ENCODE results near the gene LHFPL3. TPM values are rescaled to one million over a fixed set of nuclear protein-coding genes. Genes with fewer than 3 reads are reported as not detected.

The LHFPL3 gene
- total RNA-seq, 1 experiment from 2014 or later = 0.83 TPM

DNA sequence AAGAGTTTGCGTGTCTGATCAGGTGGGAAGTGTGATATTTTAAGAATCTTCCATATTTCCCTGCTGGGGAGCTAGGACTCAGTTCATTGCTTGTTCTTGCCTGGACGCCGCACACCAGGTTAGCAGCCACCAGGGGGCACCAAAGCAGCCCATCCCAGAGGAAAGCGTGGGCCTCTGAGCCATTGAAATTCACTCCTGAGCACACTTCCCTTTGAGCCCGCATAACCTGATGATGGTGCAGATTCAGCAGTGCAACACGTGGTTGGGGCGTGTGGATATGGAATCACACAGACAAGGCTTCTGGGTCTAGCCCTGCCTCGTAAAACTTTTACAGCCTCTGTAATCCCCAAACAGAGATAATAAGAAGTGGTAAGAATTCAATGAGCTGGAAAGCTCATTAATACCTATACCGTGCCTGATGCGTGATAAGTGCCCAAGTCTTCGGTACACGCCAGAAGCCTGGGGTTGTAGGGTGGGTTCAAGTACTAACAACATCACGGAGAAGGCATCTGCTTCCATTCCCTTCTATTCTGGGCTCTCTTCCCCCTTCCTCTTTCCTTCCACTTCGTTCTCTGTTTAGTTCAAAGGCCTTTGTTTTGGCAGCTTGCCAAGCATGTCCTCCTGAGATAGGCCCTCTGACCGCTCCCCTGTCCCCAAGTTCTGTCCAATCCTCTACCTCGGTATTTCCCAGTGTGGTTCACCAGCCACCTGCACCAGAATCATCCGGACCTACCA lies 555.5 kb downstream of the LHFPL3 start:
- H3K9me3 Mint-ChIP-seq = peaks cover 29% of the 10 kb centered on the region
- peak; percentile 98 for ATAC-seq
- H3K36me3 Mint-ChIP-seq = no peaks in the 10 kb centered on the region; the same call in 1 of the 2 replicates
- peaks cover 14% of the 10 kb centered on the region; the same call in 1 of the 2 replicates for H3K27me3 Mint-ChIP-seq (ENCODE audit: low read depth)
- DNase-seq (ENCODE audit: low spot score) = peak; percentile 88
- H3K4me1 Mint-ChIP-seq = peaks cover 8% of the 10 kb centered on the region
- POLR2A ChIA-PET = interaction anchor here (1.3 kb wide), 1 partner anchor 37 kb away, joined by 3 read pairs; no protein-coding TSS in a partner anchor
- H3K4me3 Mint-ChIP-seq = no peak overlapping the region
- H3K27ac Mint-ChIP-seq = no peak overlapping the region
- CTCF ChIA-PET = interaction anchor here (0.6 to 3.0 kb wide), 58 partner anchors 9 to 711 kb away, joined by 3 to 97 read pairs (median 4); partner anchors contain the start of gene RINT1
- TF ChIP-seq, protein P1, sequence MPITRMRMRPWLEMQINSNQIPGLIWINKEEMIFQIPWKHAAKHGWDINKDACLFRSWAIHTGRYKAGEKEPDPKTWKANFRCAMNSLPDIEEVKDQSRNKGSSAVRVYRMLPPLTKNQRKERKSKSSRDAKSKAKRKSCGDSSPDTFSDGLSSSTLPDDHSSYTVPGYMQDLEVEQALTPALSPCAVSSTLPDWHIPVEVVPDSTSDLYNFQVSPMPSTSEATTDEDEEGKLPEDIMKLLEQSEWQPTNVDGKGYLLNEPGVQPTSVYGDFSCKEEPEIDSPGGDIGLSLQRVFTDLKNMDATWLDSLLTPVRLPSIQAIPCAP (CRISPR knock-in tag; IDR thresholded peaks at IDR 0.05) = no peak
- TF ChIP-seq ZBTB21 (CRISPR knock-in tag; IDR thresholded peaks at IDR 0.05; ENCODE audit: borderline replicate concordance) (no peak), EMX1 (CRISPR knock-in tag; IDR thresholded peaks at IDR 0.05) (no peak), ZNF263 (CRISPR knock-in tag; IDR thresholded peaks at IDR 0.05; ENCODE audit: low read depth) (no peak), CREB1 (CRISPR knock-in tag; IDR thresholded peaks at IDR 0.05) (no peak), OVOL2 (CRISPR knock-in tag; IDR thresholded peaks at IDR 0.05; ENCODE audit: borderline replicate concordance) (no peak), CREM (CRISPR knock-in tag; IDR thresholded peaks at IDR 0.05) (0 out of 2 replicates have a peak, but pooled peaks have one; percentile 25), MYBL2 (CRISPR knock-in tag; IDR thresholded peaks at IDR 0.05) (no peak), FOXJ3 (CRISPR knock-in tag; IDR thresholded peaks at IDR 0.05; ENCODE audit: borderline replicate concordance) (no peak), GRHL2 (CRISPR knock-in tag; IDR thresholded peaks at IDR 0.05; ENCODE audit: insufficient replicate concordance, severe bottlenecking) (no peak), SMAD4 (CRISPR knock-in tag; IDR thresholded peaks at IDR 0.05) (no peak), TEAD4 (CRISPR knock-in tag; IDR thresholded peaks at IDR 0.05) (no peak), RELA (CRISPR knock-in tag; IDR thresholded peaks at IDR 0.05; ENCODE audit: borderline replicate concordance) (no peak), ELF4 (CRISPR knock-in tag; IDR thresholded peaks at IDR 0.05; ENCODE audit: low read depth) (no peak), ZNF219 (CRISPR knock-in tag; IDR thresholded peaks at IDR 0.05; ENCODE audit: borderline replicate concordance) (no peak), TEAD1 (CRISPR knock-in tag; IDR thresholded peaks at IDR 0.05) (no peak), FOXP1 (CRISPR knock-in tag; IDR thresholded peaks at IDR 0.05; ENCODE audit: borderline replicate concordance) (no peak), ZNF138 (CRISPR knock-in tag; conservative IDR thresholded peaks at IDR 0.05) (no peak)
- TF ChIP-seq, protein P2, sequence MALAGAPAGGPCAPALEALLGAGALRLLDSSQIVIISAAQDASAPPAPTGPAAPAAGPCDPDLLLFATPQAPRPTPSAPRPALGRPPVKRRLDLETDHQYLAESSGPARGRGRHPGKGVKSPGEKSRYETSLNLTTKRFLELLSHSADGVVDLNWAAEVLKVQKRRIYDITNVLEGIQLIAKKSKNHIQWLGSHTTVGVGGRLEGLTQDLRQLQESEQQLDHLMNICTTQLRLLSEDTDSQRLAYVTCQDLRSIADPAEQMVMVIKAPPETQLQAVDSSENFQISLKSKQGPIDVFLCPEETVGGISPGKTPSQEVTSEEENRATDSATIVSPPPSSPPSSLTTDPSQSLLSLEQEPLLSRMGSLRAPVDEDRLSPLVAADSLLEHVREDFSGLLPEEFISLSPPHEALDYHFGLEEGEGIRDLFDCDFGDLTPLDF (CRISPR knock-in tag; IDR thresholded peaks at IDR 0.05) = no peak
- TF ChIP-seq, protein P3, sequence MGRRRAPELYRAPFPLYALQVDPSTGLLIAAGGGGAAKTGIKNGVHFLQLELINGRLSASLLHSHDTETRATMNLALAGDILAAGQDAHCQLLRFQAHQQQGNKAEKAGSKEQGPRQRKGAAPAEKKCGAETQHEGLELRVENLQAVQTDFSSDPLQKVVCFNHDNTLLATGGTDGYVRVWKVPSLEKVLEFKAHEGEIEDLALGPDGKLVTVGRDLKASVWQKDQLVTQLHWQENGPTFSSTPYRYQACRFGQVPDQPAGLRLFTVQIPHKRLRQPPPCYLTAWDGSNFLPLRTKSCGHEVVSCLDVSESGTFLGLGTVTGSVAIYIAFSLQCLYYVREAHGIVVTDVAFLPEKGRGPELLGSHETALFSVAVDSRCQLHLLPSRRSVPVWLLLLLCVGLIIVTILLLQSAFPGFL (CRISPR knock-in tag; IDR thresholded peaks at IDR 0.05; ENCODE audit: borderline replicate concordance) = no peak
- TF ChIP-seq, protein P4, sequence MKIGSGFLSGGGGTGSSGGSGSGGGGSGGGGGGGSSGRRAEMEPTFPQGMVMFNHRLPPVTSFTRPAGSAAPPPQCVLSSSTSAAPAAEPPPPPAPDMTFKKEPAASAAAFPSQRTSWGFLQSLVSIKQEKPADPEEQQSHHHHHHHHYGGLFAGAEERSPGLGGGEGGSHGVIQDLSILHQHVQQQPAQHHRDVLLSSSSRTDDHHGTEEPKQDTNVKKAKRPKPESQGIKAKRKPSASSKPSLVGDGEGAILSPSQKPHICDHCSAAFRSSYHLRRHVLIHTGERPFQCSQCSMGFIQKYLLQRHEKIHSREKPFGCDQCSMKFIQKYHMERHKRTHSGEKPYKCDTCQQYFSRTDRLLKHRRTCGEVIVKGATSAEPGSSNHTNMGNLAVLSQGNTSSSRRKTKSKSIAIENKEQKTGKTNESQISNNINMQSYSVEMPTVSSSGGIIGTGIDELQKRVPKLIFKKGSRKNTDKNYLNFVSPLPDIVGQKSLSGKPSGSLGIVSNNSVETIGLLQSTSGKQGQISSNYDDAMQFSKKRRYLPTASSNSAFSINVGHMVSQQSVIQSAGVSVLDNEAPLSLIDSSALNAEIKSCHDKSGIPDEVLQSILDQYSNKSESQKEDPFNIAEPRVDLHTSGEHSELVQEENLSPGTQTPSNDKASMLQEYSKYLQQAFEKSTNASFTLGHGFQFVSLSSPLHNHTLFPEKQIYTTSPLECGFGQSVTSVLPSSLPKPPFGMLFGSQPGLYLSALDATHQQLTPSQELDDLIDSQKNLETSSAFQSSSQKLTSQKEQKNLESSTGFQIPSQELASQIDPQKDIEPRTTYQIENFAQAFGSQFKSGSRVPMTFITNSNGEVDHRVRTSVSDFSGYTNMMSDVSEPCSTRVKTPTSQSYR (CRISPR knock-in tag; IDR thresholded peaks at IDR 0.05) = no peak
- TF ChIP-seq, protein P5, sequence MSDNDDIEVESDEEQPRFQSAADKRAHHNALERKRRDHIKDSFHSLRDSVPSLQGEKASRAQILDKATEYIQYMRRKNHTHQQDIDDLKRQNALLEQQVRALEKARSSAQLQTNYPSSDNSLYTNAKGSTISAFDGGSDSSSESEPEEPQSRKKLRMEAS (CRISPR knock-in tag; IDR thresholded peaks at IDR 0.05) = peak; percentile 72; the same call in 1 of the 2 replicates
- TF ChIP-seq, protein P6, sequence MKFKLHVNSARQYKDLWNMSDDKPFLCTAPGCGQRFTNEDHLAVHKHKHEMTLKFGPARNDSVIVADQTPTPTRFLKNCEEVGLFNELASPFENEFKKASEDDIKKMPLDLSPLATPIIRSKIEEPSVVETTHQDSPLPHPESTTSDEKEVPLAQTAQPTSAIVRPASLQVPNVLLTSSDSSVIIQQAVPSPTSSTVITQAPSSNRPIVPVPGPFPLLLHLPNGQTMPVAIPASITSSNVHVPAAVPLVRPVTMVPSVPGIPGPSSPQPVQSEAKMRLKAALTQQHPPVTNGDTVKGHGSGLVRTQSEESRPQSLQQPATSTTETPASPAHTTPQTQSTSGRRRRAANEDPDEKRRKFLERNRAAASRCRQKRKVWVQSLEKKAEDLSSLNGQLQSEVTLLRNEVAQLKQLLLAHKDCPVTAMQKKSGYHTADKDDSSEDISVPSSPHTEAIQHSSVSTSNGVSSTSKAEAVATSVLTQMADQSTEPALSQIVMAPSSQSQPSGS (CRISPR knock-in tag; IDR thresholded peaks at IDR 0.05; ENCODE audit: borderline replicate concordance, low read depth) = no peak
- TF ChIP-seq, protein P7, sequence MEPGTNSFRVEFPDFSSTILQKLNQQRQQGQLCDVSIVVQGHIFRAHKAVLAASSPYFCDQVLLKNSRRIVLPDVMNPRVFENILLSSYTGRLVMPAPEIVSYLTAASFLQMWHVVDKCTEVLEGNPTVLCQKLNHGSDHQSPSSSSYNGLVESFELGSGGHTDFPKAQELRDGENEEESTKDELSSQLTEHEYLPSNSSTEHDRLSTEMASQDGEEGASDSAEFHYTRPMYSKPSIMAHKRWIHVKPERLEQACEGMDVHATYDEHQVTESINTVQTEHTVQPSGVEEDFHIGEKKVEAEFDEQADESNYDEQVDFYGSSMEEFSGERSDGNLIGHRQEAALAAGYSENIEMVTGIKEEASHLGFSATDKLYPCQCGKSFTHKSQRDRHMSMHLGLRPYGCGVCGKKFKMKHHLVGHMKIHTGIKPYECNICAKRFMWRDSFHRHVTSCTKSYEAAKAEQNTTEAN (CRISPR knock-in tag; IDR thresholded peaks at IDR 0.05) = no peak
- TF ChIP-seq, protein P8, sequence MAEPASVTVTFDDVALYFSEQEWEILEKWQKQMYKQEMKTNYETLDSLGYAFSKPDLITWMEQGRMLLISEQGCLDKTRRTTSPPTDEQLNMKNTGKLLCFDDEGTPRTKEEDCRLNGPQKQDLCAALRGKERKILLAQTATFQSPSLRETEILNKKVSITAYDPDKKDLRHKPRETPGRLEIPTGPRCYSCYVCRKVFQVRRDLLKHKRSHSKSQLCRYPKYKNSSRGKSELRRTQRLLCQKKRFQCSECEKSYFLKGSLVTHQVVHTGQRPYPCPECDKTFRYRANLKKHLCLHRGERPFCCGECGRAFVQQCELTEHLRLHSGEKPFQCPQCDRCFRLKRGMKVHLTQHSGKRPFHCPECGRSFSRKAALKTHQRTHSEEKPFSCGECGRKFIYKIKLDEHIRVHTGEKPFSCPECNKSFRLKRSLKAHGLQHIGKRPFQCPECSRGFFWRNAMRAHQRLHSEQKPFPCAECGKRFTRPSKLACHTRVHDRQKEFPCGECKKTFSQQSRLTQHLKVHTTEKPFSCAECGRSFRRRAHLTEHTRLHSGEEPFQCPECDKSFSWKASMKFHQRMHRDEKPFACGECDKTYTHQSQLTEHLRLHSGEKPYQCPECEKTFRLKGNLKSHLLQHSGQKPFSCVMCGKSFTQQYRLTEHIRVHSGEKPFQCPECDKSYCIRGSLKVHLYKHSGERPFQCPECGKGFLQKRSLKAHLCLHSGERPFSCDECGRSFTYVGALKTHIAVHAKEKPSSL (CRISPR knock-in tag; conservative IDR thresholded peaks at IDR 0.05) = no peak

All from WTC11 (cell line).